Esophagus squamous epithelium (tissue), 4 donors: Measurements from ENCODE around the gene THOC6.

Experiments used
- CTCF ChIP-seq, 6 experiments: fragments of 450-650 bp in 4 of 6; fragments of 200-600 bp in 2 of 6; sonication (generic) in 2 of 6; IDR thresholded peaks; one replicate each; pipeline ENCODE4 v1.5.1; 2016 to 2019; ENCODE audit warnings: antibody characterized with exemption in 6 of 6, mild to moderate bottlenecking in 4 of 6, moderate library complexity in 4 of 6
- POLR2A ChIP-seq, 4 donors: fragments of 450-650 bp; IDR thresholded peaks; one replicate each; pipeline ENCODE4 v1.6.1; 2017; ENCODE audit warnings: antibody characterized with exemption in 4 of 4, mild to moderate bottlenecking in 4 of 4, moderate library complexity in 3 of 4

GRCh38 chr16:2999929-3000328, 23.9 kb upstream of the THOC6 start:
- TF ChIP-seq POLR2A (IDR thresholded peaks at IDR 0.05) (no peak), CTCF (IDR thresholded peaks at IDR 0.05) (no peak)
